GM12891 (cell line): Measurements from ENCODE around the gene PRMT9.

Experiments used
- POLR2A ChIP-seq: IDR thresholded peaks from 2 replicates; pipeline ENCODE4 v1.6.1; 2011; ENCODE audit warnings: low read depth, low read length, control low read depth
- TAF1 ChIP-seq: IDR thresholded peaks from 2 replicates; pipeline ENCODE4 v1.6.1; 2011; ENCODE audit warnings: low read depth, low read length, control low read depth

- TF ChIP-seq TAF1 = no peak
- TF ChIP-seq POLR2A = no peak
Measured at GRCh38 chr4:147596377-147596776, 87.6 kb downstream of the PRMT9 start.
